Left lung (tissue), 10 donors: ENCODE measurements around the gene FGF14. TPM values are rescaled to one million over a fixed set of nuclear protein-coding genes. Genes with fewer than 3 reads are reported as not detected.

Experiments used
- ATAC-seq: fragments of 200-7000 bp; cut with Tn5 transposase; one replicate; pipeline ENCODE4 v1.9.1; 2020; ENCODE audit warnings: moderate library complexity
- DNase-seq, 4 donors: peaks; one replicate each; pipeline ENCODE4 v3.0.0-alpha.2; 2013 to 2020
- H3K27ac ChIP-seq, 2 donors: fragments of 200-600 bp; sonication (generic) in 1 of 2; one replicate each; pipeline versions ENCODE4 v1.5.0 to v1.8.0; 2020 to 2021
- H3K27me3 ChIP-seq, 2 donors: fragments of 200-600 bp; sonication (generic) in 1 of 2; one replicate each; pipeline versions ENCODE4 v1.5.0 to v1.8.0; 2020 to 2021
- H3K36me3 ChIP-seq, 2 donors: fragments of 200-600 bp; sonication (generic) in 1 of 2; one replicate each; pipeline versions ENCODE4 v1.5.0 to v1.8.0; 2020 to 2021
- H3K4me1 ChIP-seq, 2 donors: fragments of 200-600 bp; one replicate each; pipeline ENCODE4 v1.8.0; 2021
- H3K4me3 ChIP-seq, 2 donors: fragments of 200-600 bp; sonication (generic) in 1 of 2; one replicate each; pipeline versions ENCODE4 v1.5.0 to v1.8.0; 2020 to 2021; ENCODE audit warnings: mild to moderate bottlenecking in 1 of 2
- H3K9me3 ChIP-seq, 2 donors: fragments of 200-600 bp; sonication (generic) in 1 of 2; one replicate each; pipeline versions ENCODE4 v1.5.0 to v1.8.0; 2020 to 2021
- intact Hi-C, 2 donors: fragments of 100-400 bp; cut with DNase I; formaldehyde crosslinking; loops; one replicate each; pipeline versions ENCODE4 v1.11.2 to v1.14.2; 2022
- polyA plus RNA-seq, 6 donors: library from polyadenylated mRNA; unstranded; fragments of 120-200 nt; gene quantifications; one replicate each; pipeline ENCODE4 v1.2.1, GENCODE V29; 2013; ENCODE audit not compliant: insufficient read length in 6 of 6
- total RNA-seq, 2 donors: library from RNA; stranded (reverse); fragmentation: NEBNext Ultra II Directional; extraction: Animal tissue kit (Norgen Biotek cat#: 25700); gene quantifications; one replicate each; pipeline ENCODE4 v1.2.1, GENCODE V29; 2021
- TF ChIP-seq, protein P1 (sequence below), 2 donors: fragments of 200-600 bp; sonication (generic) in 1 of 2; IDR thresholded peaks; one replicate each; pipeline versions ENCODE4 v1.5.0 to v1.8.0; 2021; ENCODE audit warnings: antibody characterized with exemption in 2 of 2
- donor health status: DM: no; HTN: yes; CAD: no.
- donor health status: DM: no; HTN: no; CAD: no.

Gene FGF14
- total and polyA plus RNA-seq, 8 donors: 0.45 to 3.4 (median 0.78) TPM

DNA sequence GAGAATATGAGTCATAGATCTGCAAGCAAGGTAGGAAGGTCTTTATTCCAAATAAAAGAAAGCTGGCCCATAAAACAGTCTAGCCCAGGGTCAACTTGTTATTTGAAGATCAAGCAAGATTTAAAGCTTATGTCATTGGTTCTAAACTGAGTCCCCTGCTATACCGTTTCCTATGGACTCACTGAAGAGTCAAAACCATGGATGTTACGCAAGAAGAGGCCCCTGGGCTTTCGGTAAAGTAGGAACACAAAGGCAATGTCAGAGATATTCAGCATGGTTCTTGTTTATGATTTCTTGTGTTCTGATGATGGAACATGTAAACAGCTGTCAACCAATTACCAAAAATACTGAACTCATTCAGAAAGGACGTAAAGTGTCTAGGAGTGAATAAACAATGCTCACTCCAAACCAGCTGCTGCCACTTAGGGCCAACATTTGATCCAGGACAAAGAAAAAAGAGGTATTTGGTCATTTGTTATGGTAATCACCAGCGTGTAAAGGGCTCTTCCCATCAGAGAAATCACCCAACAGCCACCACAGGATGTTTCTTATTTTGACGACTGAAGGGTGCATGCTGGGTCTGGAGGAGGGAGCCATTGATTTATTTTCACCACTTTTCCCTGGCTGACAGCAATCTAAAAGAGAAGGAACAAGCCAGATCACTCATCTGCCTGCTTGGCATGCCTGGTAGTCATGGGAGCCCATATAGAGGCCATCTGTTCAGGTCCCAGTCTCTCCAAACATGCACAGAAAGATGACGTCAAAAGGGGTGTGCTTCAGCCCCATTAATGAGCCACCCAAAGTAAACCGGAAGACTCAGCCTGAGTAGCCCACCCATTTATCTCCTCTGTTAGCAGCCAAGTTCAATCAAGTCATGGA, 68.3 kb downstream of the FGF14 start:
- DNase-seq (no peak), ATAC-seq (no peak)
- no peaks in the 10 kb centered on the region for H3K9me3 ChIP-seq
- TF ChIP-seq, protein P1, sequence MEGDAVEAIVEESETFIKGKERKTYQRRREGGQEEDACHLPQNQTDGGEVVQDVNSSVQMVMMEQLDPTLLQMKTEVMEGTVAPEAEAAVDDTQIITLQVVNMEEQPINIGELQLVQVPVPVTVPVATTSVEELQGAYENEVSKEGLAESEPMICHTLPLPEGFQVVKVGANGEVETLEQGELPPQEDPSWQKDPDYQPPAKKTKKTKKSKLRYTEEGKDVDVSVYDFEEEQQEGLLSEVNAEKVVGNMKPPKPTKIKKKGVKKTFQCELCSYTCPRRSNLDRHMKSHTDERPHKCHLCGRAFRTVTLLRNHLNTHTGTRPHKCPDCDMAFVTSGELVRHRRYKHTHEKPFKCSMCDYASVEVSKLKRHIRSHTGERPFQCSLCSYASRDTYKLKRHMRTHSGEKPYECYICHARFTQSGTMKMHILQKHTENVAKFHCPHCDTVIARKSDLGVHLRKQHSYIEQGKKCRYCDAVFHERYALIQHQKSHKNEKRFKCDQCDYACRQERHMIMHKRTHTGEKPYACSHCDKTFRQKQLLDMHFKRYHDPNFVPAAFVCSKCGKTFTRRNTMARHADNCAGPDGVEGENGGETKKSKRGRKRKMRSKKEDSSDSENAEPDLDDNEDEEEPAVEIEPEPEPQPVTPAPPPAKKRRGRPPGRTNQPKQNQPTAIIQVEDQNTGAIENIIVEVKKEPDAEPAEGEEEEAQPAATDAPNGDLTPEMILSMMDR (IDR thresholded peaks at IDR 0.05): no peak
- H3K4me1 ChIP-seq: no peaks in the 10 kb centered on the region
- intact Hi-C loops: no loop called here
- no peak overlapping the region for H3K4me3 ChIP-seq
- no peaks in the 10 kb centered on the region for H3K27me3 ChIP-seq
- no peak overlapping the region for H3K27ac ChIP-seq
- no peaks in the 10 kb centered on the region for H3K36me3 ChIP-seq

DNA sequence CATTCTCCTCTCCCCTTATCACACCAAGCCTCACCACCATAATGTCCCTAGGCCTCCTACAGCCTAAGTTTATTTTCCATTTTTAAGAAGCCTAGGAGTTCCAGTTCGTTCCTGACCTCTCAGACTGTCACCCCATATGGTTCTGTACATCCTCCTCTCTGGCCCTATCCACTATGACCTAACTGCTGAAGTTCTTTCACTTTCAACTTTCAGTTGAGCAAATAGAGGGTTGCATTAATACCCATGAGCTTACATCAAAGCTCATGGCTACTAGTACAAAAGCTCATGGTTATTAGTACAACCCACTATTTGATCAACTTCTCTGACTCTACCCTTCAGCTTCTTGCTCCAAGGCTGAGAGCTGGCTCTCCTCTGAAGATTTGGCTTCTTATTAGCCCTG, 72.9 kb downstream of the FGF14 start:
- H3K27me3 ChIP-seq: no peaks in the 10 kb centered on the region
- H3K4me3 ChIP-seq: no peak overlapping the region
- TF ChIP-seq, protein P1 (IDR thresholded peaks at IDR 0.05): no peak
- intact Hi-C loops: no loop called here
- no peaks in the 10 kb centered on the region for H3K36me3 ChIP-seq
- no peaks in the 10 kb centered on the region for H3K9me3 ChIP-seq
- no peak for DNase-seq
- H3K4me1 ChIP-seq: no peaks in the 10 kb centered on the region
- H3K27ac ChIP-seq: no peak overlapping the region
- ATAC-seq: no peak

DNA sequence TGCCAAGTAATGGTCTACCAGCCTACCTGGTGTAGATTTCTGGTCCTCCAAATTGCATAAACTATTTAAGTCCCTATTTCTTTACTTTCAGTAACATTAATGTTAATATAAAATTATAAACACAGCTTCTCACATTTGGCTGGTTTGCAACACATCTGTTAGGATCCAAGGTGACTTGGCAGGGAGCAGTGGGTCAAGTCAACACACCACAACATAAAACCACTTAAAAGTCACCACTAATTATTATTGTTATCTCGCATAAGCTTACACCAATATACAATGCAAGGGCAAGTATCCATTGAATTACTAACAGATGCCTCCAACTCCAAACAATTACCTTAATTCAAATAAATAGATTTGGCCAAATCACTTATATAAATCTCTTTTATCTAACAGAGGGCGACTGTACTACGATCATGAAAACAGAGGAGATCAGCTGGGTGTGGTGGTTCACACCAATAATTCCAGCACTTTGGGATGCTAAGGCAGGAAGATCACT, 74.7 kb downstream of the FGF14 start:
- intact Hi-C loops: no loop called here
- Histone ChIP-seq H3K4me3 (no peak overlapping the region), H3K4me1 (no peaks in the 10 kb centered on the region), H3K27ac (no peak overlapping the region), H3K36me3 (no peaks in the 10 kb centered on the region), H3K9me3 (no peaks in the 10 kb centered on the region), H3K27me3 (no peaks in the 10 kb centered on the region)
- ATAC-seq (no peak), DNase-seq (no peak)
- TF ChIP-seq, protein P1 (IDR thresholded peaks at IDR 0.05): no peak

DNA sequence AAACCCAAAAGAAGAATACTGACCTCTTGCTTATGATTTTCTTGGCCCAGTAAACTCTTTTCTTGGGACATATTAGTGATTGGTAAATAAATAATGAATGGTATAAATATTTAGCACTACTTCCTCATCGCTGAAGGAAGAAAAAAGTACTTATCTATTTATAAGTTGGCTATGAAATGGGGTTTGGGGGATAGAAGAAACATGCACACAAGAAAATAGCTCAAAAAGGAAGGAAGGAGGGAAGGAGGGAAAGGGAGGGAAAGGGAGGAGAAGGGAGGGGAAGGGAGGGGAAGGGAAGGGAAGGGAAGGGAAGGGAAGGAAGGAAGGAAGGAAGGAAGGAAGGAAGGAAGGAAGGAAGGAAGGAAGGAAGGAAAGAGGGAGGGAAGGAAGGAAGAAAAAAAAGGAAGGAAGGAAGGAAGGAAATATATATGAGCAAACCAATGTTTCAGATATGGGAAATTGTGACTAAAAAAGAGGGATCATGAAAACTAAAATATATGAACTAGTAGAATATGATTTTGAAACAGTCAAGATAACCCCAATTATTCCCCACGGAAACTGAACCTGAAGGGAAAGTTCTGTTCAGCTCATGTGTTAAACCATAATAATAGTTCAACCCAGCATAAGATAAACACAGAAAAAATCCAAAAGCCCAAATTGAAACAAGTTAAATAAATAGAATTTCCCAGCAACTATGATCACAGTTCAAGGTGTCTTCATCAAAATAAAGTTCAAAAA, 75.3 kb downstream of the FGF14 start:
- intact Hi-C loops: no loop called here
- no peaks in the 10 kb centered on the region for H3K4me1 ChIP-seq
- no peak overlapping the region for H3K4me3 ChIP-seq
- DNase-seq: no peak
- H3K9me3 ChIP-seq: no peaks in the 10 kb centered on the region
- TF ChIP-seq, protein P1 (IDR thresholded peaks at IDR 0.05): no peak
- no peak overlapping the region for H3K27ac ChIP-seq
- no peaks in the 10 kb centered on the region for H3K27me3 ChIP-seq
- ATAC-seq: no peak
- H3K36me3 ChIP-seq: no peaks in the 10 kb centered on the region

DNA sequence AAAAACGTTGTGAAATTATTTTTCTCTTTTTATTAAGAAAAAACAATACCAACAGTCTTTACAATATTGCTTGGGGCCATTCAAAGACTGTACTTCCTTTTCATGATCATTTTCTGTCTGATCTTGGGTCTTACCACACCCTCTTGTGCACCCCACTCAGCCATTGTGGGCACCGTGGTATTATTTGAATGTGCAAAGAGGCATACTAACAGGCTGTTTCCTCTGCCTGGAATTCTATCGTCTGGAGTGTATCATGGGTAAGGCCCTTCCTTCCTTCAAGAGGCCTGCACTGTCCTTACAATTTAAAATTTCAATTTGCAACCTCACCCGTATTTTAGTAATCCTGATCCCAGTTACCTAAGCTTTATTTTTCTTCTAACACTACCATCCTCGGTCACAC, 76.5 kb downstream of the FGF14 start:
- no peak for ATAC-seq
- H3K9me3 ChIP-seq: no peaks in the 10 kb centered on the region
- TF ChIP-seq, protein P1 (IDR thresholded peaks at IDR 0.05): no peak
- no peaks in the 10 kb centered on the region for H3K4me1 ChIP-seq
- no peaks in the 10 kb centered on the region for H3K27me3 ChIP-seq
- DNase-seq: no peak
- intact Hi-C loops: no loop called here
- no peaks in the 10 kb centered on the region for H3K36me3 ChIP-seq
- no peak overlapping the region for H3K27ac ChIP-seq
- H3K4me3 ChIP-seq: no peak overlapping the region
